ENCODE results near the gene DCLK2. TPM values are rescaled to one million over a fixed set of nuclear protein-coding genes. Genes with fewer than 3 reads are reported as not detected.

The DCLK2 gene
- total and polyA plus RNA-seq, 2 donors (not counting 1 experiment from before 2014, with no cell fraction given): 0.91 to 3.3 TPM

- Histone ChIP-seq H3K4me2 (replicated peaks; ENCODE audit: low read depth, low read length, poor library complexity, severe bottlenecking) (no peak overlapping the region), H3K4me1 (ENCODE audit: control insufficient read depth in 2 of 2, insufficient read depth in 2 of 2, low read length in 2 of 2) (no peaks in the 10 kb centered on the region), H3K9me3 (ENCODE audit: control extremely low read depth in 1 of 3, control insufficient read depth in 2 of 3, insufficient read depth in 1 of 3, low read length in 2 of 3) (no peaks in the 10 kb centered on the region), H3K27me3 (replicated peaks in 1 of 4; ENCODE audit: control extremely low read depth in 1 of 4, control insufficient read depth in 3 of 4, insufficient read depth in 4 of 4, low read length in 3 of 4) (no peaks in the 10 kb centered on the region), H4K20me1 (ENCODE audit: control insufficient read depth, insufficient read depth, low read length, poor library complexity, severe bottlenecking) (no peaks in the 10 kb centered on the region), H2AFZ (ENCODE audit: insufficient read depth, low read depth, low read length, poor library complexity, severe bottlenecking) (no peak overlapping the region), H3K36me3 (replicated peaks in 1 of 2; ENCODE audit: control extremely low read depth in 1 of 2, control insufficient read depth in 1 of 2, extremely low read depth in 1 of 2, insufficient read depth in 2 of 2, low read length in 1 of 2) (no peaks in the 10 kb centered on the region), H3K9ac (ENCODE audit: low read length) (no peak overlapping the region), H3K79me2 (ENCODE audit: control insufficient read depth, insufficient read depth, low read length) (no peaks in the 10 kb centered on the region), H3K27ac (ENCODE audit: low read length in 2 of 2) (no peak overlapping the region), H3K4me3 (ENCODE audit: control extremely low read depth in 1 of 5, extremely low read depth in 1 of 5, insufficient read depth in 1 of 5, low read depth in 2 of 5, low read length in 4 of 5) (no peak overlapping the region)
- no peak overlapping the region for H3K4me3 Mint-ChIP-seq
- CTCF ChIA-PET: no interaction called here
- TF ChIP-seq CTCF (IDR thresholded peaks at IDR 0.05): no peak
- no peak for TF ChIP-seq EZH2 (IDR thresholded peaks at IDR 0.05; ENCODE audit: borderline replicate concordance, insufficient read depth, low read depth, low read length, poor library complexity, severe bottlenecking)
- no peaks in the 10 kb centered on the region for H3K9me3 Mint-ChIP-seq (ENCODE audit: insufficient read depth)
- H3K27ac Mint-ChIP-seq: no peak overlapping the region
- no peaks in the 10 kb centered on the region for H3K27me3 Mint-ChIP-seq
- POLR2A ChIA-PET: no interaction called here
- no CpG with 5 or more reads among the region's 2 CpGs for WGBS (ENCODE audit: insufficient coverage)
- no peaks in the 10 kb centered on the region for H3K4me1 Mint-ChIP-seq
- ATAC-seq (ENCODE audit: low read depth) (no peak), DNase-seq (no peak)
- intact Hi-C loops (cut with micrococcal nuclease): no loop called here
These were observed 26.3 kb downstream of the DCLK2 start for GRCh38 chr4:150104404-150105027.

GRCh38 chr4:150106886-150107285, 28.6 kb downstream of the DCLK2 start:
- Histone ChIP-seq H4K20me1 (ENCODE audit: control insufficient read depth, insufficient read depth, low read length, poor library complexity, severe bottlenecking) (no peaks in the 10 kb centered on the region), H3K27me3 (replicated peaks in 1 of 4; ENCODE audit: control extremely low read depth in 1 of 4, control insufficient read depth in 3 of 4, insufficient read depth in 4 of 4, low read length in 3 of 4) (no peaks in the 10 kb centered on the region), H3K4me2 (replicated peaks; ENCODE audit: low read depth, low read length, poor library complexity, severe bottlenecking) (no peak overlapping the region), H2AFZ (ENCODE audit: insufficient read depth, low read depth, low read length, poor library complexity, severe bottlenecking) (no peak overlapping the region), H3K27ac (ENCODE audit: low read length in 2 of 2) (no peak overlapping the region), H3K36me3 (replicated peaks in 1 of 2; ENCODE audit: control extremely low read depth in 1 of 2, control insufficient read depth in 1 of 2, extremely low read depth in 1 of 2, insufficient read depth in 2 of 2, low read length in 1 of 2) (no peaks in the 10 kb centered on the region), H3K9ac (ENCODE audit: low read length) (no peak overlapping the region), H3K79me2 (ENCODE audit: control insufficient read depth, insufficient read depth, low read length) (no peaks in the 10 kb centered on the region), H3K4me1 (ENCODE audit: control insufficient read depth in 2 of 2, insufficient read depth in 2 of 2, low read length in 2 of 2) (no peaks in the 10 kb centered on the region), H3K4me3 (ENCODE audit: control extremely low read depth in 1 of 5, extremely low read depth in 1 of 5, insufficient read depth in 1 of 5, low read depth in 2 of 5, low read length in 4 of 5) (no peak overlapping the region), H3K9me3 (ENCODE audit: control extremely low read depth in 1 of 3, control insufficient read depth in 2 of 3, insufficient read depth in 1 of 3, low read length in 2 of 3) (no peaks in the 10 kb centered on the region)
- Mint-ChIP-seq H3K9me3 (ENCODE audit: insufficient read depth) (peaks cover 3% of the 10 kb centered on the region), H3K27me3 (no peaks in the 10 kb centered on the region), H3K4me3 (no peak overlapping the region), H3K27ac (no peak overlapping the region), H3K4me1 (no peaks in the 10 kb centered on the region)
- intact Hi-C loops (cut with micrococcal nuclease): no loop called here
- POLR2A ChIA-PET: no interaction called here
- WGBS (ENCODE audit: insufficient coverage): no CpG with 5 or more reads among the region's 3 CpGs
- TF ChIP-seq EZH2 (IDR thresholded peaks at IDR 0.05; ENCODE audit: borderline replicate concordance, insufficient read depth, low read depth, low read length, poor library complexity, severe bottlenecking) (no peak), CTCF (IDR thresholded peaks at IDR 0.05) (no peak)
- ATAC-seq (ENCODE audit: low read depth) (no peak), DNase-seq (no peak)
- CTCF ChIA-PET: interaction anchor here (0.7 kb wide), 1 partner anchor 1206 kb away, joined by 3 read pairs; no protein-coding TSS in a partner anchor
